ENCODE results near the gene PIGN. TPM values are rescaled to one million over a fixed set of nuclear protein-coding genes. Genes with fewer than 3 reads are reported as not detected.

Gene PIGN
- total and polyA plus RNA-seq, 2 of the 8 experiments (the other 6 are each of a cell fraction or from before 2014, with no cell fraction given): 20.9 to 26.3 TPM

GRCh38 chr18:62105376-62105775 lies 81.5 kb downstream of the PIGN start:
- Histone ChIP-seq H4K8ac (ENCODE audit: extremely low read depth, insufficient read depth, low read length) (no peak overlapping the region), H3K79me1 (ENCODE audit: low read depth, low read length) (no peaks in the 10 kb centered on the region), H2BK120ac (replicated peaks; ENCODE audit: low read depth, low read length) (no peak overlapping the region), H3K27ac (ENCODE audit: low read depth, low read length) (no peak overlapping the region), H3K14ac (ENCODE audit: insufficient read length) (no peak overlapping the region), H2BK15ac (ENCODE audit: low read length) (no peak overlapping the region), H3K79me2 (ENCODE audit: control insufficient read depth in 1 of 2, insufficient read depth in 2 of 2, low read length in 2 of 2) (no peaks in the 10 kb centered on the region), H3K56ac (replicated peaks; ENCODE audit: insufficient read length, low read depth, low read length) (no peak overlapping the region), H2AK5ac (ENCODE audit: low read depth, low read length) (no peak overlapping the region), H4K20me1 (replicated peaks in 1 of 2; ENCODE audit: control insufficient read depth in 1 of 2, insufficient read depth in 2 of 2, low read length in 2 of 2) (peaks cover 0 to 1% of the 10 kb centered on the region in 2 experiments), H3K18ac (ENCODE audit: extremely low read depth, low read length) (no peak overlapping the region), H2AFZ (ENCODE audit: low read length) (no peak overlapping the region), H3K36me3 (ENCODE audit: control insufficient read depth in 2 of 4, insufficient read depth in 4 of 4, low read length in 3 of 4) (no peaks in the 10 kb centered on the region; a peak in 1 of 8 replicates), H3K4me2 (ENCODE audit: insufficient read depth in 1 of 2, low read depth in 2 of 2, low read length in 2 of 2) (no peak overlapping the region), H4K91ac (replicated peaks; ENCODE audit: insufficient read length, low read length) (no peak overlapping the region), H3K9me3 (ENCODE audit: insufficient read depth in 2 of 2, low read depth in 1 of 2, low read length in 1 of 2) (no peaks in the 10 kb centered on the region), H4K5ac (ENCODE audit: insufficient read length, low read depth, low read length) (no peak overlapping the region), H2BK5ac (ENCODE audit: low read depth, low read length) (no peak overlapping the region), H3K27me3 (replicated peaks in 1 of 4; ENCODE audit: control insufficient read depth in 3 of 4, extremely low read depth in 1 of 4, insufficient read depth in 3 of 4, low read length in 3 of 4) (no peaks in the 10 kb centered on the region), H3K23ac (ENCODE audit: insufficient read length) (no peak overlapping the region), H3K4me1 (replicated peaks in 1 of 4; ENCODE audit: control insufficient read depth in 3 of 4, insufficient read depth in 4 of 4, low read length in 3 of 4) (peaks cover 0 to 3% (median 0%) of the 10 kb centered on the region in 4 experiments; a peak in 1 of 7 replicates), H3K4me3 (ENCODE audit: extremely low read depth in 1 of 4, insufficient read depth in 2 of 4, low read depth in 3 of 4, low read length in 4 of 4) (no peak overlapping the region), H3K4ac (replicated peaks; ENCODE audit: insufficient read length, low read depth, low read length) (no peak overlapping the region), H3K9ac (replicated peaks in 1 of 4; ENCODE audit: extremely low read depth in 1 of 4, low read depth in 3 of 4, low read length in 3 of 4) (no peak overlapping the region), H2BK12ac (ENCODE audit: low read depth, low read length) (no peak overlapping the region), H3K23me2 (ENCODE audit: low read depth, low read length) (no peaks in the 10 kb centered on the region), H2BK20ac (ENCODE audit: low read length) (no peak overlapping the region)
- CTCF ChIA-PET (ENCODE audit: partially characterized antibody): interaction anchor here (1.4 kb wide), 1 partner anchor 203 kb away, joined by 3 read pairs; no protein-coding TSS in a partner anchor
- POLR2A ChIA-PET (ENCODE audit: partially characterized antibody): no interaction called here
- WGBS, 2 experiments (ENCODE audit: extremely low coverage in 1 of 2, insufficient coverage in 1 of 2, insufficient read length in 1 of 2, insufficient replicate concordance in 2 of 2, low coverage in 1 of 2, low lambda C conversion rate in 2 of 2, missing lambda C conversion rate in 1 of 2): 87% methylated on average over 3 of the region's 3 CpGs; no CpG with 5 or more reads in 1 of the 2 experiments
- DNase-seq (ENCODE audit: low read depth in 1 of 2, low spot score in 2 of 2) (no peak), FAIRE-seq (no peak)
- no peak for TF ChIP-seq KDM5A (IDR thresholded peaks at IDR 0.05; ENCODE audit: low read length)
- TF ChIP-seq MAFK (IDR thresholded peaks at IDR 0.05; ENCODE audit: low read depth, low read length): no peak
- no peak for TF ChIP-seq TAF1 (IDR thresholded peaks at IDR 0.05; ENCODE audit: low read depth, low read length)
- TF ChIP-seq GTF2F1 (IDR thresholded peaks at IDR 0.05; ENCODE audit: borderline replicate concordance, low read depth, low read length): no peak
- no peak for TF ChIP-seq ASH2L (IDR thresholded peaks at IDR 0.05; ENCODE audit: low read length)
- TF ChIP-seq YY1 (IDR thresholded peaks at IDR 0.05; ENCODE audit: low read depth, low read length): no peak
- no peak for TF ChIP-seq SIN3A (conservative IDR thresholded peaks at IDR 0.05 in 1 of 2, IDR thresholded peaks at IDR 0.05 in 1 of 2; ENCODE audit: low read depth in 1 of 2, low read length in 2 of 2)

Data from H1 (cell line).